GM23338 (cell line): ENCODE results near the gene IPO5. TPM values are rescaled to one million over a fixed set of nuclear protein-coding genes. Genes with fewer than 3 reads are reported as not detected.

Experiments
- ATAC-seq: fragments of 200-7000 bp; cut with Tn5 transposase; 3 replicates; pipeline ENCODE4 v1.9.1; 2020
- DNase-seq: peaks from one replicate; pipeline ENCODE4 v3.0.0-alpha.2; 2015; ENCODE audit warnings: low spot score
- H2AFZ ChIP-seq: fragments of 200-600 bp; sonication (generic); 2 replicates; pipeline ENCODE4 v1.8.0; 2016; ENCODE audit warnings: antibody characterized with exemption, mild to moderate bottlenecking, moderate library complexity
- H3F3A ChIP-seq: fragments of 200-600 bp; sonication (generic); replicated peaks from 2 replicates; pipeline ENCODE4 v1.8.0; 2017; ENCODE audit warnings: antibody characterized with exemption, mixed run types, low read depth
- H3K27ac ChIP-seq: fragments of 200-600 bp; sonication (generic); 2 replicates; pipeline ENCODE4 v1.6.1; 2016; ENCODE audit warnings: low read depth
- H3K27me3 ChIP-seq: fragments of 200-600 bp; sonication (generic); 2 replicates; pipeline ENCODE4 v1.8.0; 2016; ENCODE audit warnings: mild to moderate bottlenecking, mixed run types, moderate library complexity; ENCODE audit not compliant: insufficient read depth
- H3K36me3 ChIP-seq: fragments of 200-600 bp; sonication (generic); 2 replicates; pipeline ENCODE4 v1.8.0; 2016; ENCODE audit warnings: mild to moderate bottlenecking; ENCODE audit not compliant: insufficient read depth
- H3K4me1 ChIP-seq: fragments of 200-600 bp; sonication (generic); 2 replicates; pipeline ENCODE4 v1.8.0; 2016; ENCODE audit warnings: mild to moderate bottlenecking, moderate library complexity; ENCODE audit not compliant: insufficient read depth
- H3K4me2 ChIP-seq: fragments of 200-600 bp; sonication (generic); 2 replicates; pipeline ENCODE4 v1.7.1; 2017; ENCODE audit warnings: mixed run types
- H3K4me3 ChIP-seq: fragments of 200-600 bp; sonication (generic); 2 replicates; pipeline ENCODE4 v1.6.1; 2016; ENCODE audit warnings: mixed run types
- H3K79me2 ChIP-seq: fragments of 200-600 bp; sonication (generic); replicated peaks from 2 replicates; pipeline ENCODE4 v1.8.0; 2017; ENCODE audit warnings: mild to moderate bottlenecking; ENCODE audit not compliant: insufficient read depth
- H3K9me2 ChIP-seq: fragments of 200-600 bp; sonication (generic); 2 replicates; pipeline ENCODE4 v1.8.0; 2017; ENCODE audit not compliant: insufficient read depth
- H4K20me1 ChIP-seq: fragments of 200-600 bp; sonication (generic); replicated peaks from 2 replicates; pipeline ENCODE4 v1.8.0; 2017; ENCODE audit warnings: mild to moderate bottlenecking; ENCODE audit not compliant: insufficient read depth
- H3K27ac Mint-ChIP-seq: 2 replicates; pipeline ENCODE4 v1.8.0; 2020; ENCODE audit warnings: inconsistent platforms, mild to moderate bottlenecking, moderate library complexity, mixed read lengths
- H3K27me3 Mint-ChIP-seq: 3 replicates; pipeline ENCODE4 v1.8.0; 2022; ENCODE audit warnings: low read depth, mild to moderate bottlenecking, moderate library complexity, mixed read lengths, inconsistent platforms; ENCODE audit not compliant: insufficient read depth, poor library complexity
- H3K36me3 Mint-ChIP-seq: 3 replicates; pipeline ENCODE4 v1.8.0; 2021; ENCODE audit warnings: low read depth, mild to moderate bottlenecking, inconsistent platforms, moderate library complexity, mixed read lengths
- H3K4me1 Mint-ChIP-seq: 3 replicates; pipeline ENCODE4 v1.8.0; 2020; ENCODE audit warnings: mild to moderate bottlenecking, inconsistent platforms, mixed read lengths
- H3K4me3 Mint-ChIP-seq: 3 replicates; pipeline ENCODE4 v1.8.0; 2021; ENCODE audit warnings: moderate library complexity, mild to moderate bottlenecking, inconsistent platforms, mixed read lengths
- H3K9me3 Mint-ChIP-seq: 3 replicates; pipeline ENCODE4 v1.8.0; 2020; ENCODE audit warnings: moderate library complexity, mild to moderate bottlenecking, inconsistent platforms, mixed read lengths
- CTCF ChIP-seq, 2 experiments: fragments of 200-600 bp in 1 of 2; sonication (generic) in 1 of 2; conservative IDR thresholded peaks; 2 replicates each; pipeline versions ENCODE4 v1.5.1 to v1.6.1; 2016 to 2017; ENCODE audit warnings: antibody characterized with exemption in 2 of 2, low read depth in 2 of 2, mild to moderate bottlenecking in 2 of 2, moderate library complexity in 1 of 2
- EZH2 ChIP-seq: fragments of 200-600 bp; sonication (generic); IDR thresholded peaks from one replicate; pipeline ENCODE4 v1.8.0; 2017; ENCODE audit warnings: antibody characterized with exemption, mild to moderate bottlenecking, low read depth; ENCODE audit not compliant: unreplicated experiment
- JUNB ChIP-seq: IDR thresholded peaks from one replicate; pipeline ENCODE4 v1.6.1; 2016; ENCODE audit warnings: antibody characterized with exemption; ENCODE audit not compliant: unreplicated experiment
- NANOG ChIP-seq: IDR thresholded peaks from 2 replicates; pipeline ENCODE4 v1.6.1; 2016; ENCODE audit warnings: antibody characterized with exemption, borderline replicate concordance
- ZNF114 ChIP-seq: fragments of 250-450 bp; sonication (Bioruptor Pico); IDR thresholded peaks from 2 replicates; pipeline ENCODE4 v1.5.0; 2020; ENCODE audit warnings: mild to moderate bottlenecking, moderate library complexity
- ZNF331 ChIP-seq: fragments of 250-450 bp; sonication (Bioruptor Pico); IDR thresholded peaks from 2 replicates; pipeline ENCODE4 v1.5.0; 2020; ENCODE audit warnings: low read depth, mild to moderate bottlenecking, moderate library complexity
- ZNF462 ChIP-seq: fragments of 250-450 bp; sonication (Bioruptor Pico); IDR thresholded peaks from 2 replicates; pipeline ENCODE4 v1.5.0; 2020; ENCODE audit warnings: mild to moderate bottlenecking, moderate library complexity
- polyA plus RNA-seq: library from polyadenylated mRNA; unstranded; fragments of >200 nt; fragmentation: Nextera tagmentation; extraction: Ambion mirVana; gene quantifications from 2 replicates; pipeline ENCODE4 v1.2.1, GENCODE V29; 2016
- total RNA-seq: library from RNA; depleted of rRNA; stranded (reverse); fragments of >200 nt; shearing (Covaris generic); gene quantifications from 2 replicates; pipeline ENCODE4 v1.2.3, GENCODE V29; 2014

IPO5 gene
- total and polyA plus RNA-seq, 2 experiments from 2014 or later = 124 to 353 TPM

- H3K36me3 ChIP-seq = peaks cover 6% of the 10 kb centered on the region; the same call in 1 of the 2 replicates
- no peaks in the 10 kb centered on the region for H3K9me2 ChIP-seq
- TF ChIP-seq CTCF (conservative IDR thresholded peaks at IDR 0.05; ENCODE audit: low read depth in 2 of 2) (no peak), ZNF114 (CRISPR knock-in tag) (no peak), JUNB (no peak), NANOG (no peak), EZH2 (no peak), ZNF462 (CRISPR knock-in tag) (no peak), ZNF331 (CRISPR knock-in tag) (no peak)
- DNase-seq (peak; percentile 66), ATAC-seq (no peak)
- H3K4me1 Mint-ChIP-seq = peaks cover 27% of the 10 kb centered on the region
- no peaks in the 10 kb centered on the region for H3K27me3 ChIP-seq
- no peak overlapping the region for H2AFZ ChIP-seq
- peak overlapping the region; percentile 97 for H3K4me3 Mint-ChIP-seq
- H3K79me2 ChIP-seq = peaks cover 68% of the 10 kb centered on the region
- H3K9me3 Mint-ChIP-seq = no peaks in the 10 kb centered on the region
- peak overlapping the region; percentile 85 for H3K4me3 ChIP-seq
- H4K20me1 ChIP-seq = peaks cover 22% of the 10 kb centered on the region
- H3K27me3 Mint-ChIP-seq = peaks cover 2% of the 10 kb centered on the region
- peak overlapping the region; percentile 67 for H3K27ac Mint-ChIP-seq
- H3K36me3 Mint-ChIP-seq = peaks cover 41% of the 10 kb centered on the region
- H3K27ac ChIP-seq = peak overlapping the region; percentile 9; the same call in 1 of the 2 replicates
- peak overlapping the region; percentile 97 for H3K4me2 ChIP-seq
- peaks cover 3% of the 10 kb centered on the region; the same call in 1 of the 2 replicates for H3K4me1 ChIP-seq
- 0 out of 2 replicates have a peak, but pooled peaks cover 3% of the 10 kb centered on the region for H3F3A ChIP-seq
Observed at GRCh38 chr13:97978651-97979050, 25.2 kb downstream of the IPO5 start.
